GM15510 (cell line): ENCODE results near the gene CCBE1.

ENCODE experiments used
- POLR2A ChIP-seq: IDR thresholded peaks from 3 replicates; pipeline ENCODE4 v1.6.1; 2011; ENCODE audit warnings: borderline replicate concordance; ENCODE audit not compliant: insufficient read length; ENCODE audit errors: extremely low read depth

Gene CCBE1

DNA sequence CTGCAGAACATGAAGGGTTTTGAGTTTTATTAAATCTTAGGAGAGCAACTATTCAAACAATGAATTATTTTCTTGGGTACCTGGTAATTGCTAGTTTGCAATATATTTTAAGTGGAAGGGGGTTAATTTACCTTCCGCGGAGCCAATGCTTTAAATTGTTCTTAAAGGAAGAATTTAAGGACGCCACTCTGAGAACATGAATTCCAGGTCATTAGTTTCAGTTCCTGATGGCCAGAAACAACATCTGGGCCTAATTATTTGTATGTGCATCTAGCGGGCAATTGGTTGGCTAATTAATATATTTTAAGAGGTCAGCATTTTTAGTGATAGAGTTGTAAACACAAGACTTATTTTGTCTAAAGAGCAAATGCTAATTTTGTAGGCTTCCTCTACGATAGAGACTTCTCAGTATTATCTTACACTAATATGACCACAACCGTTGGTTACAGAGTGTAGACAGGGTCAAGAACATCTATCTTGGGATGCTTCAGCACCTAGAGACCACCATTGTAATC is 40.8 kb downstream of the CCBE1 start:
- no peak for TF ChIP-seq POLR2A

- TF ChIP-seq POLR2A: no peak
These were observed 41.5 kb downstream of the CCBE1 start for GRCh38 chr18:59655676-59656075.

DNA sequence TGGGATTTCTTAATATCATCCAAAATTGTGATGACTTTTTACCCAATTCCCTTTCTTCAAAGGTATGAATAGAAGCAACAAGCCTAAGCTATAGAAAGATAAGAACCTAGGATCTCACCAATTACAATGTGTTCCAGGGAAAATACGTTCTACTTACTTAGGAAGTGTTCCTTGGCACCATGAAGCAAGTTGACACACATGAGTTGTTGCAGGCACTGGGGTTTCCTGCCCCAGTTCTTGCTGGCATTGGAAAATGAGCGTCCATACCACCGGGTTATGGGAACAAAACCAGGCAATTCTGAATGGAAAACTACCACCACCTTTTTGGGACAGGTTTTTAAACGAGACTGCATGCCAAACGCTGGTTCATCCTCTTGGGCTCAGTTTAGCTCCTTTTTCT is 46.2 kb downstream of the CCBE1 start:
- TF ChIP-seq POLR2A: no peak

GRCh38 chr18:59650266-59650820 is 46.9 kb downstream of the CCBE1 start:
- TF ChIP-seq POLR2A: no peak

- no peak for TF ChIP-seq POLR2A
These were observed 47.6 kb downstream of the CCBE1 start for GRCh38 chr18:59649591-59649990.

DNA sequence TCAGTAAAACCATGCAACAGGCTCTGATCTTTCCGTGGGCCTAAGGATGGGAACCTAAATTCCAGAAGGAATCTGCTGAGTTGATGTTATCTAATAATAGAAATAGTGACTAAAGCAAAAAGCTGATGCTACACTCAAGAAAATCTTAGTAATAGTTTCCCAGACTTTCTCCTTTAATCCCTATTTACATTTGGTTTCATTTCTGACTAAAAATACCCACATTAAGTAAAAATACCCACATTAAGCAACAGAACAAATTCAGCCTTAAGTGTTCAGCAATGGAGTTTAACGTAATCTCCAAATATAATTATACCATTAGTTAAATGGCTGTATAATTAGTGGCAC is 50.3 kb downstream of the CCBE1 start:
- TF ChIP-seq POLR2A: no peak

DNA sequence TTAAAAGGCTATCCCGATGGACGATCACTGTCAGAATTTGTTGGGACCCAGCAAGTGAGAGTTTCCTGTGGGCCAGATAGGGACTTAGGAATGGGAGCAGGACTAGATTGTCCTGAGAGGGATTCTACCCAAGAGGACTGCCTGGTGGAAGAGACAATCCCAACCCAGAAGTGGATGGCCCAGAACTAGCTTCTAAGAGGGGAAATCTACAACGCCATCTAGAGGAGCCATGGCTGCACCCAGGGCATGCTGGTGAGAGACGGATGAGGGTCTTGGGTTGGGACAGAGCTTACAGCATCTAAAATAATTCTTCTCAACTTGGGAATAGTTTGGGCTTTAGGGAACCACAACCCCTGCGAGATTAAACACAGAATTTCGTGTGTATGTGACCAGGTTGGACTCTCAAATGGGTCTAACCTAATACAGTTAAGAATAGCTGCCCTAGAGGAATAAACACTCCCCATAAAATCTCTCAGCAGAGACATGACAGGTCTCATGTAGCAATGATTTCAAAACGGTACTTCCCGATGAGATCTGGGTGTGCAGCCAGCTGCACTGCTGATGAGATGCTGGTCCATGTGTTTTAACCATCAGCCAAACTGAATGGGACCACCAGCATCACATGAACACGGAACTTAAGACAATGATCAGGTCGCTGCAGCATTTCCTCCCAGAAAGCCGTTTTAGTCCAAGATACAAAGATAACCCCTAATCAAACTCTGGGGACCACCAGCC is 50.8 kb downstream of the CCBE1 start:
- TF ChIP-seq POLR2A: no peak

- no peak for TF ChIP-seq POLR2A
These were observed 53.5 kb downstream of the CCBE1 start for GRCh38 chr18:59643740-59644139.

DNA sequence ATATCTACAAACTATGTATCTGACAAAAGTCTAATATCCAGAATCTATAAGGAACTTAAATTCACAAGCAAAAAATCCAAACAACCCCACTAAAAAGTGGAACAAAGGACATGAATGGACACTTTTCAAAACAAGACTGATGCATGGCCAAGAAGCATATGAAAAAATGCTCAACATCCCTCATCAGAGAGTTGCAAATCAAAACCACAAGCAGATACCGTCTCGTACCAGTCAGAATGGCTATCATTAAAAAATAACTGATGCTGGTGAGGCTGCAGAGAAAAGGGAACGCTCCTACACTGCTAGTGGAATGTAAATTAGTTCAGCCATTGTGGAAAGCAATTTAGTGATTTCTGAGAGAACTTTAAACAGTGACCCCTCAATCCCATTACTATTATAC is 56.5 kb downstream of the CCBE1 start:
- TF ChIP-seq POLR2A: no peak

GRCh38 chr18:59639821-59640220 is 57.4 kb downstream of the CCBE1 start:
- no peak for TF ChIP-seq POLR2A

DNA sequence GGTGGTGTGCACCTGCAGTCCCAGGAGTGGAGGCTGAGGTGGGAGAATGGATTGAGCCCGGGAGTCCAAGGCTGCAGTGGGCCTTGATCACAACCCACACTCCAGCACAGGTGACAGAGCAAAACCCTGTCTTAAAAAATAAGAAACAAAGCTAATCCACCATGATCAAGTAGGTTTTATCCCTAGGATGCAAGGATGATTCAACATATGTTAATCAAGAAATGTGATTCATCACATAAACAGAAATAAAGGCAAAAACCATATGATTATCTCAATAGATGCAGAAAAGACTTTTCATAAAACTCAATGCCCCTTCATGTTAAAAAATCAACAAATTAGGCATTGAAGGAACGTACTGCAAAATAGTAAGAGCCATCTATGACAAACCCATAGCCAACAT is 58.1 kb downstream of the CCBE1 start:
- no peak for TF ChIP-seq POLR2A

DNA sequence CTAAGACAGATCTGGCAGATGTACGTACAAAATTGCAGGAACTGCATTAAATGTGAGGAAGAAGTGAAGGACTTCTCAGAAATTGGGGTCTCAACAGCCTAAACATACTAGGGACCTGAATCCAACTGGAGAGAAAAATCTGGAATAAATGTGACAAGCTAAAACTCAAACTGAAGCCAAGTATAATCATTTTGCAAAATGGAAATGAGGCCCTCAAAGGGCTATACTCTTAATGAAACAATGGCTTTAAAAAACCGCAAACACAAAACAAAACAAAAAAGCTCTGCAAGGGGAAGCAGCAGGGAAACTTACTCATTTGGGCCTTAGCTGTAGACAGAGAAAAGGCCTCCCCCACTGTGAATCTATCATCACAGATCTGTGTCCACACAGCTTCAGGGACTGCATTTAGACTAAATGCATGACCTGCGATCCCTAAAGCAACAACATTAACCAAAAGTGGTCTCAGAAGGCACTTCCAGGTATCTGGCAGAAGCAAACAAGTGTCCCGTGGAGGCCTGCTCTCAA is 63.2 kb downstream of the CCBE1 start:
- no peak for TF ChIP-seq POLR2A

DNA sequence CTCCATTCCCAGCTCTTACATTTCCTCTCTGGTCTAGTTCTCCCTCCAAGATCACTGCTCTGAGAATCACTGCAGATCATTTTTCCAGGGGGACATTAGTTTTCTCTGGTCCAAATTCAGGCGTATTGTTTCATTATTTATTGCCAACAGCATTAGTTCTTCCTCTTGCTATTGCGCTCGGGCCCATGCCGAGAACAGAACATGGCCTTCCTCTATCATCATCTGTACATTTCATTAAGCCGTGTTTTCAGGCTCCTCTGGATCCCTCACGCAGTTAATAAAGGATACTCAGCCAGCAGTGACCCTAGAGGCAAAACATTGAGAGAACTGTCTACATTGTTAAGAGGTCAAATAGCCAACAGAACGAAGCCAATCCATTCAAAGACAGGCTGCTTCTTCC is 63.9 kb downstream of the CCBE1 start:
- no peak for TF ChIP-seq POLR2A

- TF ChIP-seq POLR2A: no peak
These were observed 65.5 kb downstream of the CCBE1 start for GRCh38 chr18:59631583-59632181.

GRCh38 chr18:59629894-59630293 is 67.3 kb downstream of the CCBE1 start:
- TF ChIP-seq POLR2A: no peak

- TF ChIP-seq POLR2A: no peak
These were observed 68.2 kb downstream of the CCBE1 start for GRCh38 chr18:59628995-59629394.
